ENCODE data around the gene PTPRT. TPM values are rescaled to one million over a fixed set of nuclear protein-coding genes. Genes with fewer than 3 reads are reported as not detected.

The PTPRT gene
- total RNA-seq, 1 donor: 0.72 TPM

DNA sequence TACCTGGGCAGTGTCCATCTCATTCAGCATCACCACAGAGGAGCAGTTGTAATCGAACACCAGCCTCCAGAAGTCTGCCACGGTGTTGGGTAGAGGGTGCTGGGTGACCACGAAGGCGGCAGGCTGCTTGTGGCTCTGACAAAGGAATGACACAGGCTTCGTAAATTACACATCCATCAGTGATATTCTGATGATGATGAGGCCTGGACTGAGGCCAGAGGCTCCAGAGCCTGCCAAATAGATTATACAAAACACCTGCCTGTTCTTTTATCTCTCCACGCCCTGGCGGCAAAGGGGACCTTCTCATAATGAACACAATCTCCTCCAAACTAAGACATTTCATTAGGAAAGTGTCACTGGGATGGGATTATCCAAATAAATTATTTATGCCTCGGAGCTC is 1091.3 kb downstream of the PTPRT start:
- no peak overlapping the region for H3K4me3 ChIP-seq (ENCODE audit: low read depth, low read length)
- no peak for DNase-seq (ENCODE audit: low read depth)
- TF ChIP-seq, protein P1, sequence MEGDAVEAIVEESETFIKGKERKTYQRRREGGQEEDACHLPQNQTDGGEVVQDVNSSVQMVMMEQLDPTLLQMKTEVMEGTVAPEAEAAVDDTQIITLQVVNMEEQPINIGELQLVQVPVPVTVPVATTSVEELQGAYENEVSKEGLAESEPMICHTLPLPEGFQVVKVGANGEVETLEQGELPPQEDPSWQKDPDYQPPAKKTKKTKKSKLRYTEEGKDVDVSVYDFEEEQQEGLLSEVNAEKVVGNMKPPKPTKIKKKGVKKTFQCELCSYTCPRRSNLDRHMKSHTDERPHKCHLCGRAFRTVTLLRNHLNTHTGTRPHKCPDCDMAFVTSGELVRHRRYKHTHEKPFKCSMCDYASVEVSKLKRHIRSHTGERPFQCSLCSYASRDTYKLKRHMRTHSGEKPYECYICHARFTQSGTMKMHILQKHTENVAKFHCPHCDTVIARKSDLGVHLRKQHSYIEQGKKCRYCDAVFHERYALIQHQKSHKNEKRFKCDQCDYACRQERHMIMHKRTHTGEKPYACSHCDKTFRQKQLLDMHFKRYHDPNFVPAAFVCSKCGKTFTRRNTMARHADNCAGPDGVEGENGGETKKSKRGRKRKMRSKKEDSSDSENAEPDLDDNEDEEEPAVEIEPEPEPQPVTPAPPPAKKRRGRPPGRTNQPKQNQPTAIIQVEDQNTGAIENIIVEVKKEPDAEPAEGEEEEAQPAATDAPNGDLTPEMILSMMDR (IDR thresholded peaks at IDR 0.05; ENCODE audit: insufficient read depth, low read length): no peak

DNA sequence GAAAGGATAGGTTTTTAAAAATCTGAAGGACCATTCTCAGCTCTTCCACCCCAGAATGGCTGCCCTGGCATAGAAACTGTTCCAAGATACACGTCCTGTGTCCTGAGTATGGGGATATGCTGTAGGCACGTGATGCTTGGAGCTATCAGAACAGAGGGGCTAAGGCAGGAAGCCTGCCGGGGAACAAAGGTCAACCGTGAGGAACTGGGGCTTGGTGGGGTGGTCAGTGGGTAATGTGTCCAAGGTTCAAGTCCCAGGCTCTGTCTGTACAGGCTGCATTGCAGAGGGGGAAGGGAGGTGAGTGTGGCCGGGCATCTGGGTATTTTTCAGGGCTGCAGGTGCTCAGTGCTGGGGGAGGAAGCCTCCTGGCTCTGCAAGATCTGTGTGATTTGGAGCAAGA is 1092.0 kb downstream of the PTPRT start:
- TF ChIP-seq, protein P1 (IDR thresholded peaks at IDR 0.05; ENCODE audit: insufficient read depth, low read length): no peak
- no peak for DNase-seq (ENCODE audit: low read depth)
- no peak overlapping the region for H3K4me3 ChIP-seq (ENCODE audit: low read depth, low read length)

DNA sequence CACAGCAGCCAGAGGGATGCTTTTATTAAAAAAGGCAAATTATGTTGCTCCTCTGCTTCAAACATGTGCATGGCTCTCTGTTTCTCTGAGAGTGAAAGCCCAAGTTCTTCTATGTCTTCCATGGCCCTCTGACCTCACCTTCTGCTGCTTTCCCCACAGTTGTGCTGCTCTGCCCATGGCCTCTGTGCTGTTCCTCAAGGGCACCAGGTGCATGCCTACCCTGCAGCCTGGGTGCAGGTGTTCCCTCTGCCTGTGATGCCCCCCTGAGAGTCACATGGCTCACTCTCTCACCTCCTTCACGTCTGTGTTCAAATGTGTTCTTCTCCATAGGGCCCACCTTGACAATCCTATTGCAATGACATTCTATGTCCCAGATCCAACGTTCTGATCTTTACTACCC is 1094.5 kb downstream of the PTPRT start:
- TF ChIP-seq, protein P1 (IDR thresholded peaks at IDR 0.05; ENCODE audit: insufficient read depth, low read length): no peak
- DNase-seq (ENCODE audit: low read depth): no peak

DNA sequence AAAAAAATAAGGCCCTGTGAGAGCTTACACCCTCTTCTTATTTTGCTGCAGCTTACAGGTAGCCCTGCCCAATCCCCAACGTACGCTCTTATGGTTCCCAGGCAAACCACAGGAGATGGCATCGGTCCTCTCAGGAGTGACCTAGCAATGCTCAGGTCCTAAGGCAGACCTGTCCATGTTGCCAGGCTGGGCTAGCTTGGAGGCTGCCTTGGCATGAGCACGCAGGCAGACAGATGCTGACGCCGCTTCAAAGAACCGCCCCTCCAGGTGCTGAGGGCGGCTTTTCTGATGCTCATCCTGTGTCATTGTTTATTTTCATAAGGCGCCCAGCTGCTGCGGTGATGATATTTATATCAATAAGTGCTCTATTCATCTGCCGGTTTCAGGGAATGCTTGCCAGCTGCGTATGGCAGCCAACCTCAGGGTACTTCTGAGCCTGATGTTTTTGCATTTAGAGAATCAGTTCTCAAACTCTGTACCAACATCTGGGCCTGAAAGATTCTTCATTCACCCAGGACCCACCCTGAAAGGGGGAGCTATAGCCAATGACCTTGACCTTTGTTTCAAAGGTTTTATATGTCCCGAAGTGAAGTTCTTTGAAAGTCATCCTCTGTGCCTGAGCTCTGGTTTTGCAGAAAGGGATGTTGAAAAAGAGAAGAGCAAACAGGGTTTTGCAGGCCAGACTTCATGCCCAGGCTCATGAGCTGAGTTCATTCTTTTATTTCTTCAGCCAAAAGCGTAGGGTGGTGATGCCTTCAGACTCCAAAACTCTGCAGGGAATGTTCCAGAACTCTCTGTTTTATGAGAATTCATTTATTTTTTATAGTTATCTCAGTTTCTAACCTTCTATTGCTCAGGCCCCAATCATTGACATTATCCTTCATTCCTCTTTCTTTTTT is 1095.9 kb downstream of the PTPRT start:
- TF ChIP-seq, protein P1 (IDR thresholded peaks at IDR 0.05; ENCODE audit: insufficient read depth, low read length): no peak
- H3K4me3 ChIP-seq (ENCODE audit: low read depth, low read length): no peak overlapping the region
- DNase-seq (ENCODE audit: low read depth): no peak

More for the DNA sequence above, 1094.5 kb downstream of the PTPRT start:
- H3K4me3 ChIP-seq (ENCODE audit: low read depth, low read length): no peak overlapping the region

GRCh38 chr20:42093041-42093440 is 1096.7 kb downstream of the PTPRT start:
- H3K4me3 ChIP-seq (ENCODE audit: low read depth, low read length): no peak overlapping the region
- TF ChIP-seq, protein P1 (IDR thresholded peaks at IDR 0.05; ENCODE audit: insufficient read depth, low read length): no peak
- no peak for DNase-seq (ENCODE audit: low read depth)

GRCh38 chr20:42085366-42085765 is 1104.3 kb downstream of the PTPRT start:
- TF ChIP-seq, protein P1 (IDR thresholded peaks at IDR 0.05; ENCODE audit: insufficient read depth, low read length): no peak
- no peak overlapping the region for H3K4me3 ChIP-seq (ENCODE audit: low read depth, low read length)
- DNase-seq (ENCODE audit: low read depth): no peak
